PC-9 (cell line): ENCODE measurements around the gene SKIC2.

Experiments
- CTCF ChIP-seq: fragments of 200-600 bp; sonication (generic); conservative IDR thresholded peaks from 2 replicates; pipeline ENCODE4 v1.6.1; 2017; ENCODE audit warnings: mixed run types, antibody characterized with exemption, mild to moderate bottlenecking, moderate library complexity
- EZH2 ChIP-seq: fragments of 200-600 bp; sonication (generic); IDR thresholded peaks from 2 replicates; pipeline ENCODE4 v1.8.0; 2017; ENCODE audit warnings: antibody characterized with exemption, low read depth

GRCh38 chr6:31952890-31953289, 6.1 kb upstream of the SKIC2 start:
- TF ChIP-seq CTCF = no peak
- no peak for TF ChIP-seq EZH2
